Liver (tissue), 9 donors: Measurements from ENCODE around the gene NR2F2. TPM values are rescaled to one million over a fixed set of nuclear protein-coding genes. Genes with fewer than 3 reads are reported as not detected.

Experiments
- DNase-seq: peaks from one replicate; pipeline ENCODE4 v3.0.0-alpha.2; 2017; ENCODE audit warnings: low spot score
- H3K27ac ChIP-seq, 2 donors: one replicate each; pipeline ENCODE4 v1.7.0; 2013; ENCODE audit warnings: inconsistent platforms in 2 of 2, low read length in 2 of 2, control low read depth in 1 of 2, low read depth in 1 of 2, mild to moderate bottlenecking in 1 of 2
- H3K27me3 ChIP-seq, 4 donors: one replicate each; pipeline versions ENCODE4 v1.6.1 to v1.7.0; 2013; ENCODE audit warnings: low read length in 3 of 4, inconsistent platforms in 1 of 4, mild to moderate bottlenecking in 1 of 4, moderate library complexity in 1 of 4; ENCODE audit not compliant: control insufficient read depth in 4 of 4, insufficient read depth in 4 of 4
- H3K36me3 ChIP-seq, 4 donors: one replicate each; pipeline versions ENCODE4 v1.6.1 to v1.7.0; 2013; ENCODE audit warnings: low read length in 3 of 4, mild to moderate bottlenecking in 3 of 4, low read depth in 1 of 4, moderate library complexity in 1 of 4; ENCODE audit not compliant: control insufficient read depth in 4 of 4, insufficient read depth in 3 of 4
- H3K4me1 ChIP-seq, 4 donors: one replicate each; pipeline versions ENCODE4 v1.6.1 to v1.7.0; 2013; ENCODE audit warnings: low read length in 3 of 4, mild to moderate bottlenecking in 3 of 4, moderate library complexity in 1 of 4; ENCODE audit not compliant: control insufficient read depth in 4 of 4, insufficient read depth in 4 of 4
- H3K4me3 ChIP-seq, 3 donors: one replicate each; pipeline versions ENCODE4 v1.6.1 to v1.7.0; 2013; ENCODE audit warnings: low read length in 3 of 3, control low read depth in 1 of 3, low read depth in 1 of 3, mild to moderate bottlenecking in 1 of 3
- H3K9ac ChIP-seq, 2 donors: one replicate each; pipeline ENCODE4 v1.7.0; 2013; ENCODE audit warnings: low read length in 2 of 2, mild to moderate bottlenecking in 2 of 2, moderate library complexity in 2 of 2, control low read depth in 1 of 2, low read depth in 1 of 2
- H3K9me3 ChIP-seq, 4 donors: one replicate each; pipeline versions ENCODE4 v1.6.1 to v1.7.0; 2013; ENCODE audit warnings: low read length in 3 of 4; ENCODE audit not compliant: control insufficient read depth in 4 of 4
- EGR1 ChIP-seq, 2 donors: IDR thresholded peaks; 2 replicates each; pipeline ENCODE4 v1.6.1; 2016 to 2018; ENCODE audit warnings: antibody characterized with exemption in 2 of 2, low read depth in 2 of 2
- FOXA1 ChIP-seq: IDR thresholded peaks from 2 replicates; pipeline ENCODE4 v1.6.1; 2016; ENCODE audit warnings: antibody characterized with exemption
- FOXA2 ChIP-seq: IDR thresholded peaks from 2 replicates; pipeline ENCODE4 v1.6.1; 2016; ENCODE audit warnings: antibody characterized with exemption
- GABPA ChIP-seq, 2 donors: IDR thresholded peaks in 1 of 2; conservative IDR thresholded peaks in 1 of 2; 2 replicates each; pipeline ENCODE4 v1.6.1; 2016; ENCODE audit warnings: antibody characterized with exemption in 2 of 2, mild to moderate bottlenecking in 1 of 2, moderate library complexity in 1 of 2
- HNF4A ChIP-seq, 2 donors: conservative IDR thresholded peaks; 2 replicates each; pipeline ENCODE4 v1.6.1; 2016; ENCODE audit warnings: antibody characterized with exemption in 2 of 2, mild to moderate bottlenecking in 2 of 2
- HNF4G ChIP-seq: IDR thresholded peaks from 2 replicates; pipeline ENCODE4 v1.6.1; 2016; ENCODE audit warnings: antibody characterized with exemption
- JUND ChIP-seq, 2 donors: IDR thresholded peaks; 2 replicates each; pipeline ENCODE4 v1.6.1; 2016; ENCODE audit warnings: antibody characterized with exemption in 2 of 2
- NR2F2 ChIP-seq: IDR thresholded peaks from 2 replicates; pipeline ENCODE4 v1.6.1; 2016; ENCODE audit warnings: antibody characterized with exemption
- RAD21 ChIP-seq, 2 donors: IDR thresholded peaks; 2 replicates each; pipeline ENCODE4 v1.6.1; 2016; ENCODE audit warnings: antibody characterized with exemption in 2 of 2, mild to moderate bottlenecking in 2 of 2
- RXRA ChIP-seq, 2 donors: IDR thresholded peaks; 2 replicates each; pipeline ENCODE4 v1.6.1; 2017 to 2018; ENCODE audit warnings: antibody characterized with exemption in 2 of 2, mild to moderate bottlenecking in 1 of 2
- SP1 ChIP-seq: IDR thresholded peaks from 2 replicates; pipeline ENCODE4 v1.6.1; 2018; ENCODE audit warnings: antibody characterized with exemption, mild to moderate bottlenecking
- TAF1 ChIP-seq: conservative IDR thresholded peaks from 2 replicates; pipeline ENCODE4 v1.6.1; 2016; ENCODE audit warnings: antibody characterized with exemption, mild to moderate bottlenecking
- YY1 ChIP-seq: IDR thresholded peaks from 2 replicates; pipeline ENCODE4 v1.6.1; 2016; ENCODE audit warnings: antibody characterized with exemption, mild to moderate bottlenecking
- ZBTB33 ChIP-seq: IDR thresholded peaks from 2 replicates; pipeline ENCODE4 v1.6.1; 2016; ENCODE audit warnings: antibody characterized with exemption
- WGBS: extraction: QIAGEN DNeasy Blood & Tissue Kit; methylation state at CpG from one replicate; pipeline ENCODE4 v1.1.7; 2013; 5-methylcytosine and 5-hydroxymethylcytosine counted together
- polyA plus RNA-seq, 2 donors: library from polyadenylated mRNA; stranded (reverse) in 1 of 2; unstranded in 1 of 2; fragments of 200-250 nt in 1 of 2; fragments of >200 nt in 1 of 2; fragmentation: Nextera tagmentation in 1 of 2; extraction: Ambion mirVana in 1 of 2; gene quantifications; one replicate each; pipeline versions ENCODE4 v1.2.1 to v1.2.3, GENCODE V29; 2013 to 2015
- total RNA-seq, 2 donors: library from RNA; depleted of rRNA; stranded (reverse); fragments of >200 nt; gene quantifications; one replicate each; pipeline ENCODE4 v1.2.3, GENCODE V29; 2014
- TF ChIP-seq, protein P1 (sequence below): IDR thresholded peaks from 2 replicates; pipeline ENCODE4 v1.6.1; 2016; ENCODE audit warnings: antibody characterized with exemption
- TF ChIP-seq, protein P2 (sequence below): IDR thresholded peaks from 2 replicates; pipeline ENCODE4 v1.6.1; 2016; ENCODE audit warnings: antibody characterized with exemption
- TF ChIP-seq, protein P3 (sequence below): IDR thresholded peaks from 2 replicates; pipeline ENCODE4 v1.6.1; 2016; ENCODE audit warnings: antibody characterized with exemption, mild to moderate bottlenecking
- donor health status: healthy.
- donor health status: healthy.
- donor health status: healthy.
- donor health status: healthy.
- donor health status: healthy.

Gene NR2F2
- total and polyA plus RNA-seq, 4 donors: 5.9 to 22.4 (median 9.2) TPM

DNA sequence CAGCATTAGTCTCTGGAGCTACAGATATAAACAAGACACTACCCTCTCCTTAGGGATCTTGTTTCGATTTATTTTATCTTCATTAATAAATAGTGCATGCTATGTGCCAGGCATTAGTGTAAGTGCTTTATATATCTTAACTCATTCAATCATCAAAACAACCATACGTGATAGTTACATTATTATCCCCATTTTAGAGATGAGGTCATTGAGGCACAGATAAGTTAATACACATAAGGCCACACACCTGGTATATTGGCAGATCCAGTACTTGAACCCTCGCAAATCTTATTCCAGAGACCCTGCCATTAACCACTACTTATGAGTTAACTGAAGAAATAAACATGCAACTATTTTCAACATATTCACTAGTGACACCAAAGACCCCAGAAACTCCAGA, 25.7 kb upstream of the NR2F2 start:
- WGBS: 61% methylated on average over 3 of the region's 3 CpGs
- no peak for DNase-seq
- H3K27ac ChIP-seq: no peak overlapping the region
- TF ChIP-seq, protein P1, sequence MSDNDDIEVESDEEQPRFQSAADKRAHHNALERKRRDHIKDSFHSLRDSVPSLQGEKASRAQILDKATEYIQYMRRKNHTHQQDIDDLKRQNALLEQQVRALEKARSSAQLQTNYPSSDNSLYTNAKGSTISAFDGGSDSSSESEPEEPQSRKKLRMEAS: no peak
- TF ChIP-seq HNF4A (conservative IDR thresholded peaks at IDR 0.05) (no peak), RAD21 (IDR thresholded peaks at IDR 0.05) (no peak), YY1 (no peak), FOXA2 (no peak), RXRA (IDR thresholded peaks at IDR 0.05) (no peak), EGR1 (IDR thresholded peaks at IDR 0.05; ENCODE audit: low read depth in 2 of 2) (no peak), ZBTB33 (no peak), NR2F2 (no peak)
- TF ChIP-seq, protein P2, sequence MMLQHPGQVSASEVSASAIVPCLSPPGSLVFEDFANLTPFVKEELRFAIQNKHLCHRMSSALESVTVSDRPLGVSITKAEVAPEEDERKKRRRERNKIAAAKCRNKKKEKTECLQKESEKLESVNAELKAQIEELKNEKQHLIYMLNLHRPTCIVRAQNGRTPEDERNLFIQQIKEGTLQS: no peak
- no peak overlapping the region for H3K4me3 ChIP-seq
- H3K4me1 ChIP-seq: no peaks in the 10 kb centered on the region
- no peaks in the 10 kb centered on the region for H3K27me3 ChIP-seq
- H3K9ac ChIP-seq: no peak overlapping the region
- no peaks in the 10 kb centered on the region for H3K36me3 ChIP-seq
- no peaks in the 10 kb centered on the region for H3K9me3 ChIP-seq

GRCh38 chr15:96306321-96306720, 24.2 kb upstream of the NR2F2 start:
- no peaks in the 10 kb centered on the region for H3K36me3 ChIP-seq
- no peaks in the 10 kb centered on the region for H3K27me3 ChIP-seq
- WGBS: 94% methylated on average over 1 of the region's 1 CpG
- no peaks in the 10 kb centered on the region for H3K9me3 ChIP-seq
- DNase-seq: no peak
- H3K4me1 ChIP-seq: no peaks in the 10 kb centered on the region
- TF ChIP-seq, protein P3, sequence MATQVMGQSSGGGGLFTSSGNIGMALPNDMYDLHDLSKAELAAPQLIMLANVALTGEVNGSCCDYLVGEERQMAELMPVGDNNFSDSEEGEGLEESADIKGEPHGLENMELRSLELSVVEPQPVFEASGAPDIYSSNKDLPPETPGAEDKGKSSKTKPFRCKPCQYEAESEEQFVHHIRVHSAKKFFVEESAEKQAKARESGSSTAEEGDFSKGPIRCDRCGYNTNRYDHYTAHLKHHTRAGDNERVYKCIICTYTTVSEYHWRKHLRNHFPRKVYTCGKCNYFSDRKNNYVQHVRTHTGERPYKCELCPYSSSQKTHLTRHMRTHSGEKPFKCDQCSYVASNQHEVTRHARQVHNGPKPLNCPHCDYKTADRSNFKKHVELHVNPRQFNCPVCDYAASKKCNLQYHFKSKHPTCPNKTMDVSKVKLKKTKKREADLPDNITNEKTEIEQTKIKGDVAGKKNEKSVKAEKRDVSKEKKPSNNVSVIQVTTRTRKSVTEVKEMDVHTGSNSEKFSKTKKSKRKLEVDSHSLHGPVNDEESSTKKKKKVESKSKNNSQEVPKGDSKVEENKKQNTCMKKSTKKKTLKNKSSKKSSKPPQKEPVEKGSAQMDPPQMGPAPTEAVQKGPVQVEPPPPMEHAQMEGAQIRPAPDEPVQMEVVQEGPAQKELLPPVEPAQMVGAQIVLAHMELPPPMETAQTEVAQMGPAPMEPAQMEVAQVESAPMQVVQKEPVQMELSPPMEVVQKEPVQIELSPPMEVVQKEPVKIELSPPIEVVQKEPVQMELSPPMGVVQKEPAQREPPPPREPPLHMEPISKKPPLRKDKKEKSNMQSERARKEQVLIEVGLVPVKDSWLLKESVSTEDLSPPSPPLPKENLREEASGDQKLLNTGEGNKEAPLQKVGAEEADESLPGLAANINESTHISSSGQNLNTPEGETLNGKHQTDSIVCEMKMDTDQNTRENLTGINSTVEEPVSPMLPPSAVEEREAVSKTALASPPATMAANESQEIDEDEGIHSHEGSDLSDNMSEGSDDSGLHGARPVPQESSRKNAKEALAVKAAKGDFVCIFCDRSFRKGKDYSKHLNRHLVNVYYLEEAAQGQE: no peak
- TF ChIP-seq GABPA (IDR thresholded peaks at IDR 0.05 in 1 of 2, conservative IDR thresholded peaks at IDR 0.05 in 1 of 2) (no peak), EGR1 (IDR thresholded peaks at IDR 0.05; ENCODE audit: low read depth in 2 of 2) (no peak), NR2F2 (no peak), RXRA (IDR thresholded peaks at IDR 0.05) (no peak), FOXA1 (no peak), YY1 (no peak), JUND (IDR thresholded peaks at IDR 0.05) (no peak), TAF1 (no peak), HNF4G (no peak), HNF4A (conservative IDR thresholded peaks at IDR 0.05) (no peak), ZBTB33 (no peak), SP1 (no peak)
- TF ChIP-seq, protein P2: no peak
- no peak overlapping the region for H3K4me3 ChIP-seq
- H3K9ac ChIP-seq: no peak overlapping the region
- H3K27ac ChIP-seq: no peak overlapping the region
